ENCODE data around the gene TNIK. TPM values are rescaled to one million over a fixed set of nuclear protein-coding genes. Genes with fewer than 3 reads are reported as not detected.

Gene TNIK
- total RNA-seq, 2 donors from 2014 or later = 5.6 to 47.1 TPM

DNA sequence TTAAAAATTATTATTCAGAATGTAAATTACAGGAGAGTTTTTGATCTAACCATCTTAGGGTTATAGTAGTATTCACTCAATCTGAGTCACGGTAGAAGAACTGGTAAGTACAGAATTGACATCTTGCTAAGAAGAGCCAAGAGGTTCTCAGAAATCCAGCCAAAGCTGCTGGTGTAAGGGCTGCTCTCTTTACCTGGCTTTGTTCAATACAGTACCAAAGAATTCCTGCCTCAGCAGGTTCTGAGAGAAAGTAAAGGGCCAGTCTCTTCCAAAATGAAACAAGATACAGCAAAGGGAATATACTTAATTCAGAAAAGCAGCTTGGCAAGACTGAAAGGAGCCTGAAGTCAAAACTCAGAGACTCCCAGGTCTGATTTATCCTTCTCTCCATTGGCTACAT lies 193.1 kb downstream of the TNIK start:
- no peaks in the 10 kb centered on the region for H3K4me1 ChIP-seq (replicated peaks)
- no peaks in the 10 kb centered on the region for H3K9me3 ChIP-seq
- intact Hi-C loops (cut with DNase I) = no loop called here
- TF ChIP-seq, protein P1, sequence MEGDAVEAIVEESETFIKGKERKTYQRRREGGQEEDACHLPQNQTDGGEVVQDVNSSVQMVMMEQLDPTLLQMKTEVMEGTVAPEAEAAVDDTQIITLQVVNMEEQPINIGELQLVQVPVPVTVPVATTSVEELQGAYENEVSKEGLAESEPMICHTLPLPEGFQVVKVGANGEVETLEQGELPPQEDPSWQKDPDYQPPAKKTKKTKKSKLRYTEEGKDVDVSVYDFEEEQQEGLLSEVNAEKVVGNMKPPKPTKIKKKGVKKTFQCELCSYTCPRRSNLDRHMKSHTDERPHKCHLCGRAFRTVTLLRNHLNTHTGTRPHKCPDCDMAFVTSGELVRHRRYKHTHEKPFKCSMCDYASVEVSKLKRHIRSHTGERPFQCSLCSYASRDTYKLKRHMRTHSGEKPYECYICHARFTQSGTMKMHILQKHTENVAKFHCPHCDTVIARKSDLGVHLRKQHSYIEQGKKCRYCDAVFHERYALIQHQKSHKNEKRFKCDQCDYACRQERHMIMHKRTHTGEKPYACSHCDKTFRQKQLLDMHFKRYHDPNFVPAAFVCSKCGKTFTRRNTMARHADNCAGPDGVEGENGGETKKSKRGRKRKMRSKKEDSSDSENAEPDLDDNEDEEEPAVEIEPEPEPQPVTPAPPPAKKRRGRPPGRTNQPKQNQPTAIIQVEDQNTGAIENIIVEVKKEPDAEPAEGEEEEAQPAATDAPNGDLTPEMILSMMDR (IDR thresholded peaks at IDR 0.05) = no peak
- TF ChIP-seq POLR2AphosphoS5 (IDR thresholded peaks at IDR 0.05) (peak; percentile 32), POLR2A (IDR thresholded peaks at IDR 0.05) (no peak)
- DNase-seq (ENCODE audit: low spot score) = peak; percentile 27
- no peaks in the 10 kb centered on the region for H3K27me3 ChIP-seq (replicated peaks; ENCODE audit: insufficient read depth)
- H3K4me3 ChIP-seq = no peak overlapping the region
- H3K36me3 ChIP-seq = no peaks in the 10 kb centered on the region
- 10% methylated on average over 1 of the region's 1 CpG for WGBS
- no peak overlapping the region for H3K27ac ChIP-seq

DNA sequence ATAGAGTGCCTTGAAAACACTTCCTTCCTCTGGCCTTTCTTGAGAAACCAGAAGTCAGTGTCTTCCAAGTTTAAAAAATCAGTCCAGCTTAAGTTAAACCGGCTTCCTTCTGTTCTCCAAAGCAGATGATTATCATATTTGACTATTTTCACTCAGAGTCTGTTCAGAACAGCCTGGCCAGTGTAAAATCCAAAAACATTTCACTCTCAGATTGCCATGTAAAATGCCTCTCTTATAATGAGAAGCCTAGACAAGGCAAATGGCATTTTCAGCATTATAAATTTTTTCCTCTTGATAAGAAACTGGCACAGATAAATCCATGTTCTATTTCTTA lies 193.5 kb downstream of the TNIK start:
- no peaks in the 10 kb centered on the region for H3K9me3 ChIP-seq
- H3K4me1 ChIP-seq (replicated peaks) = no peaks in the 10 kb centered on the region
- DNase-seq (ENCODE audit: low spot score) = no peak
- TF ChIP-seq POLR2A (IDR thresholded peaks at IDR 0.05) (no peak), POLR2AphosphoS5 (IDR thresholded peaks at IDR 0.05) (no peak)
- TF ChIP-seq, protein P1 (IDR thresholded peaks at IDR 0.05) = no peak
- WGBS = 17% methylated on average over 1 of the region's 1 CpG
- no peaks in the 10 kb centered on the region for H3K36me3 ChIP-seq
- H3K4me3 ChIP-seq = no peak overlapping the region
- H3K27ac ChIP-seq = no peak overlapping the region
- intact Hi-C loops (cut with DNase I) = no loop called here
- no peaks in the 10 kb centered on the region for H3K27me3 ChIP-seq (replicated peaks; ENCODE audit: insufficient read depth)

DNA sequence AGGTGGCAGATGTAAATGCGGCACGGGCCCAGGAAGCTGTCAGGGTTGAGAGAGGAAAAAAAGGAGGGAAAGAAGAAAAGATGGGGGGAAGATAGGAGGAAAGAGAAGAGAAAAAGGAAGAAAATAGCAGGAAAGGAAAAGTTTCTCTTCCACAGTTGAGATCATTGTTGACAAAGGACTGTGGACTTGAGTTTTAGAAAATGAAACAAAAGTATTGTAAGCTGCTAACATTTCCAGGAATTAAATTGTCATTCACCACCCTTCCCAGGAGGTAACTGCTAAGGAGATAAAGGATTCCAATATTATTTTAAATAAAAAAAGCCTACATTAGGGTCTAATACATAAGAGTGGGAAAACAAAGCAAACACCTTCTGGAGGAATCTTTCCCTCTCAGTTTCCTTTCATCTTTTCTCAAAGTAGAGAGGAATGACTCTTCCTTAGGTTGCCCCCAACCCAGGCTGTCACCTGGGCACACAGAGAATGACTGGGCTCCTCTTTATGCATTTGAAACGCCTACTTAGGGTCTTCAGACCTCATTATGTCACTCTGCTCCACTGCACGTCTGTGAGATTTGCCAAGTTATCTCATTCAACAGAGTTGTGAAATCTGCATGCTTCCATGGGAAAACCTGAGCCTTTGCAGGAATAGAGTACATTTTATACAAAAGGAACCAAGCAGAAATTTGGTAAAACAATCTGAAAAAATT lies 194.0 kb downstream of the TNIK start:
- H3K4me3 ChIP-seq = no peak overlapping the region
- DNase-seq (ENCODE audit: low spot score) = no peak
- 56% methylated on average over 4 of the region's 4 CpGs for WGBS
- no peaks in the 10 kb centered on the region for H3K27me3 ChIP-seq (replicated peaks; ENCODE audit: insufficient read depth)
- TF ChIP-seq POLR2A (IDR thresholded peaks at IDR 0.05) (no peak), POLR2AphosphoS5 (IDR thresholded peaks at IDR 0.05) (no peak)
- TF ChIP-seq, protein P1 (IDR thresholded peaks at IDR 0.05) = no peak
- no peak overlapping the region for H3K27ac ChIP-seq
- intact Hi-C loops (cut with DNase I) = no loop called here
- no peaks in the 10 kb centered on the region for H3K36me3 ChIP-seq
- no peaks in the 10 kb centered on the region for H3K4me1 ChIP-seq (replicated peaks)
- no peaks in the 10 kb centered on the region for H3K9me3 ChIP-seq

DNA sequence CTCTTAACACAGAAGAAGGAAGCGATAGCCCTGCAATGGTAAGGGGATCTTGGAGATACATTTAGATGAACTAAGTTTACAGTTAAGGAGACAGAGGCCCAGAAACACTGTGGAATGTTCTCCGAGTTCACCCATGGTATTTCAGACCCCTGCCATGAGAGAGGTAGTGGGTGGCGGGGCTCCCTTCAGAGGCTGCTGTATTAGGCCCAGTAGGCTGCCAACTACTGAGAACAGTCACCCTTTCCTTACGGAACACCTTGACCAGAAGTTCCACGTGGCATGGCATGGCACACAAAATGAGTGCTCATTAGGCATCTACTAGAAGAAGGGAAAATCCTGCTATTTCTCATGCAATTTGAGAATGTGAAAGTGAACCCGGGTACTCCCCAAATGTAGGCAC lies 195.4 kb downstream of the TNIK start:
- intact Hi-C loops (cut with DNase I) = no loop called here
- Histone ChIP-seq H3K36me3 (no peaks in the 10 kb centered on the region), H3K9me3 (no peaks in the 10 kb centered on the region), H3K27me3 (replicated peaks; ENCODE audit: insufficient read depth) (no peaks in the 10 kb centered on the region), H3K4me1 (replicated peaks) (no peaks in the 10 kb centered on the region), H3K4me3 (no peak overlapping the region), H3K27ac (no peak overlapping the region)
- 96% methylated on average over 6 of the region's 6 CpGs for WGBS
- TF ChIP-seq POLR2AphosphoS5 (IDR thresholded peaks at IDR 0.05) = no peak
- TF ChIP-seq, protein P1 (IDR thresholded peaks at IDR 0.05) = no peak
- TF ChIP-seq POLR2A (IDR thresholded peaks at IDR 0.05) = no peak
- DNase-seq (ENCODE audit: low spot score) = no peak

DNA sequence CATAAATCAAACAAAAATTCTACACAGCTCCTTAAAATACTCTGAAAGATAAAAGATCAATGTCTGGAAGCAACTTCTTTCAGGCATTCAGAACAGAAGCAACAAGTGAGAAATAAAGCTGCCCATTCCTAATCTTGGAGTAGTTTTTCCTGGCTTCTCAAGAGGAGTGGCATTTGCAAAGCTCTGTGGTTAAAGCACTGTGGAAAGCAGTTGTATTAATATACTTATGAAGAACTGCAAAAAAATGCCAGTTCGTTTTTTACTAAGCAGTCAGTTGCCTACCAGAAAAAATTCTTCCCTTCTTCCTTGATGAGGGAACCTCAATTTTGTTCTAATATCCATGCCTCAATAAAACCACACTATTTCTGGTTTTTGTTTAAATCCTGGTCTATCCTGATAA lies 197.8 kb downstream of the TNIK start:
- no peak overlapping the region for H3K27ac ChIP-seq
- intact Hi-C loops (cut with DNase I) = no loop called here
- 81% methylated on average over 1 of the region's 1 CpG for WGBS
- H3K27me3 ChIP-seq (replicated peaks; ENCODE audit: insufficient read depth) = no peaks in the 10 kb centered on the region
- no peak overlapping the region for H3K4me3 ChIP-seq
- no peak for DNase-seq (ENCODE audit: low spot score)
- no peaks in the 10 kb centered on the region for H3K4me1 ChIP-seq (replicated peaks)
- H3K9me3 ChIP-seq = no peaks in the 10 kb centered on the region
- H3K36me3 ChIP-seq = no peaks in the 10 kb centered on the region
- TF ChIP-seq POLR2A (IDR thresholded peaks at IDR 0.05) (no peak), POLR2AphosphoS5 (IDR thresholded peaks at IDR 0.05) (no peak)
- TF ChIP-seq, protein P1 (IDR thresholded peaks at IDR 0.05) = no peak

Data from prostate gland (tissue), 2 donors.